Measurements from ENCODE around the gene NPC1L1. TPM values are rescaled to one million over a fixed set of nuclear protein-coding genes. Genes with fewer than 3 reads are reported as not detected.

The NPC1L1 gene
- total and polyA plus RNA-seq, 2 of the 13 experiments (the other 11 are each of a cell fraction or from before 2014, with no cell fraction given) = 4.8 to 14.5 TPM

DNA sequence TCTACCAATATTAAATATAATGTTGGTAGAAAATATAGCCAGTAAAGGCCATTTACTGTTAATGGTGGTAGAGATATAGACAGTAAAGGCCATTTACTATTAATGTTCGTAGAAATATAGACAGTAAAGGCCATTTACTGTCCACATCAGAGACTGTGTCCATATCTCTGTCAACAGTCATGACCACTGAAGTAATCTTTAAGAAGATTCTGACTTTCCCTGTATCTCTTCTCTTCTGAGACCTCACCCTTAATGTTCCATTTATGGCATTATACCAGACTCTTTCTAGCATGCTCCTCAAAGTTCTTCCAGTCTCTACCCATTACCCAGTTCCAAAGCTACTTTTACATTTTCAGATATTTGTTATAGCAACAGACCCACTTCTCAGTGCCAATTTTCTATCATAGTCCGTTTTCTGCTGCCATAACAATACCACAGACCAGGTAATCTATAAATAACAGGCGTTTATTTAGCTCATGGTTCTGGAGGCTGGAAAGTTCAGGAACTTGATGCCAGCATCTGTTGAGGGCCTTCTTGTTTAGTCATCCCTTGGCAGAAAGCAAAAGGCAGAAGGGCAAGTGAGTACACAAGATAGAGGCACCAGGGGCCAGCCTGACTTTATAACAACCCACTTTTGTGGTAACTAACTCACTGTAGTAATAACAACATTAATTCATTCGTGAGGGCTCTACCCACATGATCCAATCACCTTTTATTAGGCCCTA, 42.7 kb downstream of the NPC1L1 start:
- H3K36me3 ChIP-seq (replicated peaks in 1 of 2; ENCODE audit: control insufficient read depth in 1 of 2, insufficient read depth in 2 of 2, low read length in 2 of 2) = no peaks in the 10 kb centered on the region
- H3K9ac ChIP-seq (ENCODE audit: insufficient read depth, low read depth, low read length) = no peak overlapping the region
- in situ Hi-C loops (cut with HindIII; ENCODE audit: extremely low pct_ligation_motif_present, low pct_unique_long_range_greater_than_20kb) = no loop called here
- H2AFZ ChIP-seq (ENCODE audit: low read length) = no peak overlapping the region
- BruUV-seq (replicated peaks) = no TSS peak
- no peak overlapping the region for H3K4me3 ChIP-seq (replicated peaks in 1 of 3; ENCODE audit: insufficient read depth in 1 of 3, low read depth in 2 of 3, low read length in 3 of 3)
- no peaks in the 10 kb centered on the region for H3K27me3 ChIP-seq (ENCODE audit: control insufficient read depth in 1 of 2, insufficient read depth in 2 of 2, low read length in 2 of 2)
- no peaks in the 10 kb centered on the region for H3K9me3 ChIP-seq (ENCODE audit: low read length)
- FAIRE-seq = no peak
- H3K4me2 ChIP-seq (ENCODE audit: low read depth, low read length) = no peak overlapping the region
- ATAC-seq = no peak
- 8% methylated on average over 4 of the region's 4 CpGs for WGBS (ENCODE audit: low lambda C conversion rate)
- intact Hi-C loops (cut with micrococcal nuclease; ENCODE audit: unreplicated experiment) = no loop called here
- TF ChIP-seq RNF2 (conservative IDR thresholded peaks at IDR 0.05; ENCODE audit: low read depth) = no peak
- TF ChIP-seq CBX2 (IDR thresholded peaks at IDR 0.05; ENCODE audit: low read depth, low read length) = no peak
- TF ChIP-seq CBX2 (CRISPR knock-in tag; IDR thresholded peaks at IDR 0.05; ENCODE audit: low read depth) = no peak
- no peak for TF ChIP-seq SMAD3 (CRISPR knock-in tag; IDR thresholded peaks at IDR 0.05)
- TF ChIP-seq CCDC6 (CRISPR knock-in tag; IDR thresholded peaks at IDR 0.05) = no peak
- no peaks in the 10 kb centered on the region for H4K20me1 ChIP-seq (ENCODE audit: insufficient read depth, low read length)
- no peaks in the 10 kb centered on the region for H3K79me2 ChIP-seq (ENCODE audit: insufficient read depth, low read length)
- CTCF ChIA-PET (ENCODE audit: low intra/inter-chr PET ratio, low total read pairs) = no interaction called here
- no peak for DNase-seq (ENCODE audit: low spot score)
- no peak overlapping the region for H3K27ac ChIP-seq (ENCODE audit: extremely low read length, insufficient read depth, low read length)
- peaks cover 7% of the 10 kb centered on the region; the same call in 1 of the 2 replicates for H3K4me1 ChIP-seq (ENCODE audit: insufficient read depth, low read length)
- POLR2A ChIA-PET = no interaction called here

DNA sequence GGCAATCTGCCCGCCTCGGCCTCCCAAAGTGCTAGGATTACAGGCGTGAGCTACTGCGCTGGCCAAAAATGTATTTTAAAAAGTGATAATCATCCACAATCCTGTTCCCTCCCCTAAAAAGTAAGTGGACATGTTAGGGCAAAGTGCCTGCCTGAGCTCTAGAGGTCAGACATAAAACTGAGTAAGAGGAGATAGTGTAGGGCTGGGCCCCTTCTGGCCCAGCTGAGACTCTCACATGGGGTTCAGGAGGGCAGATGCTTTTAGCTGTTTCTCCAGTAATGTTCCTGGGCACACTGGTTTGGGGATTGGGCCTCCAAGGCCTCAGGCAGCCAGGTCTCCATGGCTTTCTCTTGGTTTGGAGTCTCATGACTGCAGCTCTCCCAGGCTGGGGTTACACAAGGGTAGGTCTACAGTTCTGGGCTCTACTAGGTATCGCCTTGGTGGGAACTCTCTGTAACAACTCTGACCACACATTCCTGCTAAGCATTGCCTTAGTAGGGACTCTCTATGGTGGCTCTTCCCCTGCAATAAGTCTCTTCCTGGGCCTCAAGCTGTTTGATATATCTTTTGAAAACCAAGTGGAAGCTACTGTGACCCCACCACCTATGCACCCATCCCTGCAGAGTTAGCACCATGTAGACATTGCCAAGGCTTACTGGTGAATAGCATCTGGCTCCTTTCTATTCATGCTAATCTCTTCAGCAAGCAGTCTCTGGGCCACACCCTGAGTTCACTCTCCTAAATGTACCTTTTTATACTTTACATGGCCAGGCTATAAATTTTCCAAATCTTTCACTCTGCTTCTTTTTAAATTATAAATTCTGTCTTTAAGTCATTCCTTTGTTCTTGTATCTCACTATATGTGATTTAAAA, 43.7 kb downstream of the NPC1L1 start:
- no peaks in the 10 kb centered on the region for H3K9me3 ChIP-seq (ENCODE audit: low read length)
- H3K9ac ChIP-seq (ENCODE audit: insufficient read depth, low read depth, low read length) = no peak overlapping the region
- no peak for DNase-seq (ENCODE audit: low spot score)
- H3K4me3 ChIP-seq (replicated peaks in 1 of 3; ENCODE audit: insufficient read depth in 1 of 3, low read depth in 2 of 3, low read length in 3 of 3) = no peak overlapping the region
- no peak overlapping the region for H3K4me2 ChIP-seq (ENCODE audit: low read depth, low read length)
- BruUV-seq (replicated peaks) = no TSS peak
- no peak overlapping the region for H3K27ac ChIP-seq (ENCODE audit: extremely low read length, insufficient read depth, low read length)
- intact Hi-C loops (cut with micrococcal nuclease; ENCODE audit: unreplicated experiment) (no loop called here), in situ Hi-C loops (cut with HindIII; ENCODE audit: extremely low pct_ligation_motif_present, low pct_unique_long_range_greater_than_20kb) (no loop called here)
- CTCF ChIA-PET (ENCODE audit: low intra/inter-chr PET ratio, low total read pairs) = no interaction called here
- H3K4me1 ChIP-seq (ENCODE audit: insufficient read depth, low read length) = peaks cover 9% of the 10 kb centered on the region
- no peaks in the 10 kb centered on the region for H4K20me1 ChIP-seq (ENCODE audit: insufficient read depth, low read length)
- TF ChIP-seq SP140L (CRISPR knock-in tag; IDR thresholded peaks at IDR 0.05; ENCODE audit: borderline replicate concordance) = no peak
- TF ChIP-seq, protein P1, sequence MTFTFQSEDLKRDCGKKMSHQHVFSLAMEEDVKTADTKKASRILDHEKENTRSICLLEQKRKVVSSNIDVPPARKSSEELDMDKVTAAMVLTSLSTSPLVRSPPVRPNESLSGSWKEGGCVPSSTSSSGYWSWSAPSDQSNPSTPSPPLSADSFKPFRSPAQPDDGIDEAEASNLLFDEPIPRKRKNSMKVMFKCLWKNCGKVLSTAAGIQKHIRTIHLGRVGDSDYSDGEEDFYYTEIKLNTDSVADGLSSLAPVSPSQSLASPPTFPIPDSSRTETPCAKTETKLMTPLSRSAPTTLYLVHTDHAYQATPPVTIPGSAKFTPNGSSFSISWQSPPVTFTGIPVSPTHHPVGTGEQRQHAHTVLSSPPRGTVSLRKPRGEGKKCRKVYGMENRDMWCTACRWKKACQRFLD (CRISPR knock-in tag; IDR thresholded peaks at IDR 0.05; ENCODE audit: borderline replicate concordance) = no peak
- TF ChIP-seq NR2F2 (IDR thresholded peaks at IDR 0.05; ENCODE audit: borderline replicate concordance, low read depth) = no peak
- TF ChIP-seq ZNF253 (CRISPR knock-in tag; IDR thresholded peaks at IDR 0.05; ENCODE audit: borderline replicate concordance) = no peak
- TF ChIP-seq NFE2L1 (CRISPR knock-in tag; IDR thresholded peaks at IDR 0.05; ENCODE audit: borderline replicate concordance) = no peak
- no peak for TF ChIP-seq PHF21A (CRISPR knock-in tag; IDR thresholded peaks at IDR 0.05)
- TF ChIP-seq, protein P2, sequence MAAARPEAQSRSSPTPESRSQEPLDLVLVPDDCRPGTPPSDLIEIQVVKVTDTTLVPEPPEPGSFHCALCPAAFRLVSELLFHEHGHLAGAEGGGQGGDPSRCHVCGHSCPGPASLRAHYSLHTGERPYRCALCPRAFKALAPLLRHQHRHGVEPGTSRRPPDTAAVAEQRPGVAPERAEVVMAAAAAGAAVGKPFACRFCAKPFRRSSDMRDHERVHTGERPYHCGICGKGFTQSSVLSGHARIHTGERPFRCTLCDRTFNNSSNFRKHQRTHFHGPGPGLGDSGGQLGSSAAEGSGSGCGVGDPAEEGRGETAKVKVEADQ (CRISPR knock-in tag; IDR thresholded peaks at IDR 0.05; ENCODE audit: borderline replicate concordance) = no peak
- TF ChIP-seq, protein P3, sequence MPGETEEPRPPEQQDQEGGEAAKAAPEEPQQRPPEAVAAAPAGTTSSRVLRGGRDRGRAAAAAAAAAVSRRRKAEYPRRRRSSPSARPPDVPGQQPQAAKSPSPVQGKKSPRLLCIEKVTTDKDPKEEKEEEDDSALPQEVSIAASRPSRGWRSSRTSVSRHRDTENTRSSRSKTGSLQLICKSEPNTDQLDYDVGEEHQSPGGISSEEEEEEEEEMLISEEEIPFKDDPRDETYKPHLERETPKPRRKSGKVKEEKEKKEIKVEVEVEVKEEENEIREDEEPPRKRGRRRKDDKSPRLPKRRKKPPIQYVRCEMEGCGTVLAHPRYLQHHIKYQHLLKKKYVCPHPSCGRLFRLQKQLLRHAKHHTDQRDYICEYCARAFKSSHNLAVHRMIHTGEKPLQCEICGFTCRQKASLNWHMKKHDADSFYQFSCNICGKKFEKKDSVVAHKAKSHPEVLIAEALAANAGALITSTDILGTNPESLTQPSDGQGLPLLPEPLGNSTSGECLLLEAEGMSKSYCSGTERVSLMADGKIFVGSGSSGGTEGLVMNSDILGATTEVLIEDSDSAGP (CRISPR knock-in tag; IDR thresholded peaks at IDR 0.05; ENCODE audit: borderline replicate concordance) = no peak
- 95% methylated on average over 5 of the region's 5 CpGs for WGBS (ENCODE audit: low lambda C conversion rate)
- H3K79me2 ChIP-seq (ENCODE audit: insufficient read depth, low read length) = no peaks in the 10 kb centered on the region
- peak; percentile 62 for ATAC-seq
- no peak overlapping the region for H2AFZ ChIP-seq (ENCODE audit: low read length)
- H3K36me3 ChIP-seq (replicated peaks in 1 of 2; ENCODE audit: control insufficient read depth in 1 of 2, insufficient read depth in 2 of 2, low read length in 2 of 2) = no peaks in the 10 kb centered on the region
- no peak for FAIRE-seq
- no peaks in the 10 kb centered on the region for H3K27me3 ChIP-seq (ENCODE audit: control insufficient read depth in 1 of 2, insufficient read depth in 2 of 2, low read length in 2 of 2)
- POLR2A ChIA-PET = no interaction called here

Data from HepG2 (cell line).